Measurements from ENCODE around the gene POLR2M.

POLR2M gene

GRCh38 chr15:57681011-57681410 lies 25.5 kb upstream of the POLR2M start:
- H3K4me3 ChIP-seq (ENCODE audit: low read length) = no peak overlapping the region

GRCh38 chr15:57683481-57683880 lies 23.0 kb upstream of the POLR2M start:
- no peak for TF ChIP-seq ZNF274 (IDR thresholded peaks at IDR 0.05; ENCODE audit: low read depth, low read length)

More at GRCh38 chr15:57681011-57681410, 25.5 kb upstream of the POLR2M start:
- TF ChIP-seq ZNF274 (IDR thresholded peaks at IDR 0.05; ENCODE audit: low read depth, low read length) = no peak

GRCh38 chr15:57684491-57685151 lies 21.9 kb upstream of the POLR2M start:
- no peak overlapping the region for H3K4me3 ChIP-seq (ENCODE audit: low read length)
- TF ChIP-seq ZNF274 (IDR thresholded peaks at IDR 0.05; ENCODE audit: low read depth, low read length) = no peak

More at GRCh38 chr15:57683481-57683880, 23.0 kb upstream of the POLR2M start:
- H3K4me3 ChIP-seq (ENCODE audit: low read length) = no peak overlapping the region

- no peak for TF ChIP-seq ZNF274 (IDR thresholded peaks at IDR 0.05; ENCODE audit: low read depth, low read length)
- no peak overlapping the region for H3K4me3 ChIP-seq (ENCODE audit: low read length)
These were observed 21.0 kb upstream of the POLR2M start for GRCh38 chr15:57685306-57686095.

- no peak overlapping the region for H3K4me3 ChIP-seq (ENCODE audit: low read length)
- no peak for TF ChIP-seq ZNF274 (IDR thresholded peaks at IDR 0.05; ENCODE audit: low read depth, low read length)
These were observed 19.9 kb upstream of the POLR2M start for GRCh38 chr15:57686657-57687056.

DNA sequence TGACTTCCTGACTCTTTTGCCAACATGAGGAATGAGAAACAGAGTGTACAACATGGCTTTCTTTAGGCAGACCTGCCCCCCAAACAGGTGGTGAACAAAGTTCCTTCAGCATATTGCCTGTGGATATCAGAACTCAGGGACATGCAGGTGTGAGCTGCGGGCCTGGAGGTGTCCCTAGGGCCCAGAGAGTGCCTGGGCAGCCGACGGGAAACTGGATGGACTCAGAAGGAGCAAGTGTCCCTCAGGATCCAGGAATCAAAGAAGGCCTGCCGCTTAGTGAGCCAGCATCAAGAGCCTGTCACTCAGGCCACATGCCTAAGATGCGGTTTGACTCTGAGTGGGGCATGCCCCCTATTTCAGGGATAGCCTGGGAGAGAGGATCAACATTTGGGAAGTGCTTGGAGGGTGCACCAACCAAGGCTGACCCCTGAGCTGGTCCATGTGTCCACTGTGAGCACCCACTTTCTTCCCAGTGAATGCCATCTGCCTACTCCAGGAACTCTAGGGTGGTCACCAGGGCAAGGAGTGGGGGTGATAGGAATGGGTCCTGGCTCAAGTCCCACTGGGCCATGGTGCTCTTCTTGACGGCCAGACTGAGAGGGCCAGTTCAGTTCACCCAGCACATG lies 16.1 kb upstream of the POLR2M start:
- TF ChIP-seq ZNF274 (IDR thresholded peaks at IDR 0.05; ENCODE audit: low read depth, low read length) = no peak
- H3K4me3 ChIP-seq (ENCODE audit: low read length) = no peak overlapping the region

GRCh38 chr15:57691082-57691481 lies 15.4 kb upstream of the POLR2M start:
- H3K4me3 ChIP-seq (ENCODE audit: low read length) = no peak overlapping the region

GRCh38 chr15:57692709-57693108 lies 13.8 kb upstream of the POLR2M start:
- H3K4me3 ChIP-seq (ENCODE audit: low read length) = no peak overlapping the region
- TF ChIP-seq ZNF274 (IDR thresholded peaks at IDR 0.05; ENCODE audit: low read depth, low read length) = no peak

More at GRCh38 chr15:57691082-57691481, 15.4 kb upstream of the POLR2M start:
- no peak for TF ChIP-seq ZNF274 (IDR thresholded peaks at IDR 0.05; ENCODE audit: low read depth, low read length)

- TF ChIP-seq ZNF274 (IDR thresholded peaks at IDR 0.05; ENCODE audit: low read depth, low read length) = no peak
- H3K4me3 ChIP-seq (ENCODE audit: low read length) = no peak overlapping the region
These were observed 12.2 kb upstream of the POLR2M start for GRCh38 chr15:57694279-57694678.

GRCh38 chr15:57696146-57696545 lies 10.4 kb upstream of the POLR2M start:
- H3K4me3 ChIP-seq (ENCODE audit: low read length) = no peak overlapping the region
- TF ChIP-seq ZNF274 (IDR thresholded peaks at IDR 0.05; ENCODE audit: low read depth, low read length) = no peak

DNA sequence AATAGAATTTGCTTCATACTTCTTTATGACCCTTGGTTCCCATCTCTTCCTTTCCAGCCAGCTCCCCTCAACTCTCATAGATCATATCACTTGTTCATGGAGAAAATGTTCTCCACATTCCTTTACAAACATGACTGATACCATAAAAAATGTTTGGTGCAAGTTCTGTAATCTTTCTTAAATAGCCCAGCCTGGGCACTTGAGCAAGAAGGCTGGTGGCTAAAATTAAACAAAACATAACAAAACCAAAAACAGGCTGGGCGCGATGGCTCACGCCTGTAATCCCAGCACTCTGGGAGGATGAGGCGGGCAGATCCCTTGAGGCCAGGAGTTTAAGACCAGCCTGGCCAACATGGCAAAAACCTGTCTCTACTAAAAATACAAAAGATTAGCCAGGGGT lies 8.9 kb upstream of the POLR2M start:
- TF ChIP-seq ZNF274 (IDR thresholded peaks at IDR 0.05; ENCODE audit: low read depth, low read length) = no peak
- no peak overlapping the region for H3K4me3 ChIP-seq (ENCODE audit: low read length)

DNA sequence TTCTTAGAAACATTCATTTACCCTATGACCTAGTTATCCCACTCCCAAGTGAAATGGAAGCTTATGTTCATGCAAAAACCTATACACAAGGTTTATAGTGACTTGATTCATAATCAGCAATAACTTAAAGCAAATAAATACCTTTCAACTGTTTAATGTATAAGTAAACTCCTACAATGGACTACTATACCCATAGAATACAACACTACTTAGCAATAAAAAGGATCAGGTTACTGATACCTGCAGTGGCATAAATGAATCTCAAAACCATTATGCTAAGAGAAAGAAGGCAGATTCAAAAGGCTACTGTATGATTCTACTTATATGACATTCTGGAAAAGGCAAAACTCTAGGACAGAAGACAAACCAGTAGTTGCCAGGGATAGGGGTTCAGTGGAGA lies 8.3 kb upstream of the POLR2M start:
- no peak for TF ChIP-seq ZNF274 (IDR thresholded peaks at IDR 0.05; ENCODE audit: low read depth, low read length)
- no peak overlapping the region for H3K4me3 ChIP-seq (ENCODE audit: low read length)

DNA sequence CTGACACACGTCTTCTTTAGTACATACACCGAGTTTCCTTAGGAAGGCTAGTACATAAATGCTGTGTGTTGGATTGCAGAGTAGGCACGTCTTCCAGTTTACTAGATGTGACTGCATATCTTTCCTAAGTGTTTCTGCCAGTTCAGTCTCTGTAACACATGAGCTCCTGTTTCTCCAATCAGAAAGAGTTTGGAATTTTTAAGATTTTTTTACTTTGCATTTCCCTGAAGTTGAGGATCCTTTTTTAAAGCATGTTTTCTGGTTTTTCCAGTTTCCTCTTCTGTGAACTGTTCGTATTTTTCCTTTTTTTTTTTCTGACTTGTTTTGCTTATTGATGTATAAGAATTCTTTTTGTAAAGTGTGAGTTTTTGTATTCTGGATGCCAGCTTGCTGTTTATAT lies 7.5 kb upstream of the POLR2M start:
- TF ChIP-seq ZNF274 (IDR thresholded peaks at IDR 0.05; ENCODE audit: low read depth, low read length) = no peak
- no peak overlapping the region for H3K4me3 ChIP-seq (ENCODE audit: low read length)

- H3K4me3 ChIP-seq (ENCODE audit: low read length) = no peak overlapping the region
- no peak for TF ChIP-seq ZNF274 (IDR thresholded peaks at IDR 0.05; ENCODE audit: low read depth, low read length)
These were observed 3.1 kb upstream of the POLR2M start for GRCh38 chr15:57703387-57703786.

GRCh38 chr15:57704441-57704840 lies 2.1 kb upstream of the POLR2M start:
- TF ChIP-seq ZNF274 (IDR thresholded peaks at IDR 0.05; ENCODE audit: low read depth, low read length) = no peak
- H3K4me3 ChIP-seq (ENCODE audit: low read length) = no peak overlapping the region

All from GM08714 (cell line).